ENCODE data around the gene PYGO1.
"Not testable (repeated sequence)": the region's sequence is repeated elsewhere in the genome, so short reads cannot be mapped to it uniquely, and the experiment has no call there.

The PYGO1 gene

DNA sequence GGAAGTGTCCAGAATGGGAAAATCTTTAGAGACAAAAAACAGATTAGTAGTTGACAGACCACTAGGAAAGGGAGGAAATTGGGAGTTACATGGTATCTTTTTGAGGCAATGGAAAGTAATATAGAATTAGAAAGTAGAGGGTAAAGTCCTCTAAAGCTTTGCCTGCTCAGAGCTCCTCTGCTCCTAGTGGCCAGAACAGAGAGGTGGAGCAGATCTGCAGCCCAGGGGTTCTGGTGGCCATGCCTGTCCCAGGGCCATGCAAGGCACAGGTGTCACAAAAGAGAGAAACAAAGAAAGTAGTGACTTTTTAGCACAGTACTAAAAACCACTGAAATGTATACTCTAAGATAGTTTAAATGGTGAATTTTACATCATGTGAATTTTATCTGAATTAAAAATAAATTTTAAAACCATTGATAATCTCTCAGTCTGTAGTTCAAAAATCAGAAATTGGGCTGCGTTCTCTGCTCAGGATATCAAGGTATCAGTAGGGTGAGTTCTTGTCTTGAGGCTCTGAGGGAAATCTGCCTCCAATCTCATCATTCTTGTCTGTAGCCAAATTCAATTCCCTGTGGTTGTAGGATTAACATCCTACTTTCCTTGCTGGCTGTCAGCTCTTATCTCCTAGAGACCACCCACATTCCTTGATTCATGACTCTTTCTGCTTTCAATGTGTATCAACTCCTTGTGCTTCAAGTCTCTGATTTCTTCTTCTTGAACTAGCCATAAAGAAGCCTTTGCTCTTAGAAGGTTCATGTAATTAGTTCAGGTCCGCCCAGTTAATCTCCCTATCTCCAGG, 23.6 kb downstream of the PYGO1 start:
- no peak for DNase-seq

DNA sequence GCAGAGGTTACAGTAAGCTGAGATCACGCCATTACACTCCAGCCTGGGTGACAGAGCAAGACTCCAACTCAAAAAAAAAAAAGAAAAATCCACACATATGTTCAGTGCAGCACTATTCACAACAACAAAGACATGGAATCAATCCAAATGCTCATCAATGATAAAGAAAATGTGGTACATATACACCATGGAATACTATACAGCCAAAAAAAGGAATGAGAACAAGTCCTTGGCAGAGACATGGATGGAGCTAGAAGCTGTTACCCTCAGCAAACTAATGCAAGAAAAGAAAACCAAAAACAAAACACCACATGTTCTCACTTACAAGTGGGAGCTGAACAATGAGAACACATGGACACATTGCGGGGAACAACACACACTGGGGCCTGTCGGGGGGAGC, 25.5 kb downstream of the PYGO1 start:
- DNase-seq: no peak

DNA sequence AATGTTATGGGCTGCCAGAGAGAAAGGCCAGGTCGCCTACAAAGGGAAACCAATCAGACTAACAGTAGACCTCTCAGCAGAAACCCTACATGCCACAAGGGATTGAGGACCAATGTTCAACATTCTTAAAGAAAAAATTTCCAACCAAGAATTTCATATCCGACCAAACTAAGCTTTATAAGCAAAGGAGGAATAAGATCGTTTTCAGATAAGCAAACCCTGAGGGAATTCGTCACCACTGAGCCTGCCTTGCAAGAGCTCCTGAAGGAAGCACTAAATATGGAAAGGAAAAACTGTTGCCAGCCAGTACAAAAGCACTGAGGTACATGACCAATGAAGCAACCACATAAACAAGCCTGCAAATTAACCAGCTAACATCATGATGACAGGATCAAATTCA, 33.1 kb downstream of the PYGO1 start:
- no peak for DNase-seq

DNA sequence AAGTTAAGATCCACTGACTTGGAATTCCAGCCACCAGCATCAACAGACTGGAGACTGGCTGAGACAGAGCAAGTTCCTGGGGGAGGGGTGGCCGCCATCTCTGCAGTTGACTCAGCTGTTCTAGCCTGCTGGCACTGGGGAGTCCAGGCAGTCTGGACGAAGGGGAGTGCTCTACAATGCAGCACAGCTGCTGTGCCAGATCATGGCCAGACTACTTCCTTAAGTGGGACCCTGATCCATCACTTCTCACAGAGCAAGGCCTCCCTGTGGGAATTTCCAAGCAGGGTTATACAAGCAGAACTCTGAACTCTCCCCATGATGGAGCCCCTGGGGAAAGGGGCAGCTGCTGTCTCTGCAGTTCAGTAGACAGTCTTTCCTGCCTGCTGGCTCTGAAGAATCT, 35.2 kb downstream of the PYGO1 start:
- DNase-seq: no peak

DNA sequence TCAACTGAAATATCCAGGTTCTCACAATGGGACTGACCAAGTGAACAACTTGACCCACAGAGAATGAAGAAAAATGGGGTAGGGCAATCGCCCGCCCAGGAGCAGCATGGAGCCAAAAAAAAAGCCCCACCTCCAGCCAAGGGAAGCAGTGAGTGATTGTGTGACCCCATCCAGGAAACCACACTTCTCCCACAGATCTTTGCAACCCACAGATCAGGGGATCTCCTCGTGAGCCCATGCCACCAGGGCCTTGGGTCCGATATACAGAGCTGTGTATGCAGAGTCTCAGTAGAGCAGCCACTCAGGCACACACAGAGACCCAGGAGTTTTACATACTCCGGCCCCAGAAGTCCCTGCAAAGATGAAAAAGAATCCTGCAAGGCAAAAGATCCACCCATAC, 35.7 kb downstream of the PYGO1 start:
- no peak for DNase-seq

DNA sequence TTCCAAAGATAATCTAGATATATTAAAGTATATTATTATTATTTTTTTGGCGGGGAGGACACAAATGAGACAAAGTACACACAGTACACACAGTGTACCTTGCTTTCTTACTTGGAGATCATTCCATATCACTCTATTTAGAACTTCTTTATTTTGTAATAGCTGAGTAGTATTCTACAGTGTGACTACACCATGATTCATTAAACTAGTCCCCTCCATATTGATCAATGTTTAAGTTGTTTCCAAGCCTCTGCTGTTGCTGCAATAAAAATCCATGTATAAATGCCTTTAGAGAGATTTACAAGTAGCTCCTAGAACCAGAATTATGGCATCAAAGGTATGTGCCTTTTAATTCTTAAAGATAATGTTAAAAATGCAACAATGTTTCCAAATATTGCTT, 38.8 kb downstream of the PYGO1 start:
- DNase-seq: no peak

DNA sequence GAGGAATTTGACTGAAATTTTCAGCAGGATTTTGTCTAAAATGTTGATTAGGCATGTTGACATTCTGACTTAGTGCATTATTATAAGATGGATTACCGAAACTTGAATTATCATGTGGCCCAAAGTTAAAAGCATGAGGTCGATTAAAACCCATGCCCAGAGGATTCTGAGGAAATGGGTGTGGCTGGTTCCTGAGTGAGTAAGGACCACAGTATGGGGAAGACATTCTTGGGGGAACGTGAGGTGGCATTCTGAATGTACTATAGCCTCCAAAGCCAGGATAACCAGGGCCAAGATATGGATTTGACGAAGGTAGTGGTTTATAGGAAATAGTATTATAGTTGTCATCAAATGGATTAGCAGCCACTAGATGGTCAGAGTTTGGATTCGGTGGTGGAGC, 41.4 kb downstream of the PYGO1 start:
- DNase-seq: no peak

DNA sequence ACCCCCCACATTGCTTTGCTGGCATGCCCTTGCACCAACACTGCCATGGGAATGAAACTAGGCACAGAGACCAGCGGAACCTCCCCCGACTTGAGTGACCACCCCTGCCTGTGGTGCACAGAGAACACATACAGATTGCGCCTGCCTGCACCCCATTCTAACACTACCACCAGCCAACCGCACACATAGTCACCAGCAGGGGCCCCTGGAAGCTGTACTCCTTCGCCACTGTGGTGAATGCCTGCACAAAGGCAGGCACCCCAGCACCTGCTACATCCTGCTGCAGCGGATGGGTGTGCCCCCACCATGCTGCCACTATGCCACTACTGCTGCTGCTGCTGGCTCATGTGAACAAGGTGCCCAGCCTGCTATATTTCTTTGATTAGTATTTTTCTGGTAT, 52.7 kb downstream of the PYGO1 start:
- DNase-seq: no peak

DNA sequence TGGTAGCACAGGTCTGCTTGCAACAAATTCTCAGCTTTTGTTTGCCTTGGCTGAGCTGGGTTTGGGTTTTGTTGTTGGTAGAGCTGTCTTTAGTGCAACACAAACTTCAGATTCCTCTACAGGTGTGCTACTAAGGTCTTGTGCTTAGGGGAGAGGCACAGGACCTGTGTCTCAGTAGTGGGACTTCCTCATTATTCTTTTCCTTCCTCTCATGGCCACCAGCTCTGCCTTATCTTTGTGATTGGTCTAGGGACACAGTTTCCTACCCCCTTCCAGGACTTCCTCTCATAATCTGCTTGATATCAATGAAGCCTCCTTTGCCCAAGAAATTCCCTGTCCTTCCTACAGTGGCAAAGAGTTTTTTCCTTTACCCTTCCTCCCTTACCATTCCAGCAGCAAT, 55.2 kb downstream of the PYGO1 start:
- no peak for DNase-seq

DNA sequence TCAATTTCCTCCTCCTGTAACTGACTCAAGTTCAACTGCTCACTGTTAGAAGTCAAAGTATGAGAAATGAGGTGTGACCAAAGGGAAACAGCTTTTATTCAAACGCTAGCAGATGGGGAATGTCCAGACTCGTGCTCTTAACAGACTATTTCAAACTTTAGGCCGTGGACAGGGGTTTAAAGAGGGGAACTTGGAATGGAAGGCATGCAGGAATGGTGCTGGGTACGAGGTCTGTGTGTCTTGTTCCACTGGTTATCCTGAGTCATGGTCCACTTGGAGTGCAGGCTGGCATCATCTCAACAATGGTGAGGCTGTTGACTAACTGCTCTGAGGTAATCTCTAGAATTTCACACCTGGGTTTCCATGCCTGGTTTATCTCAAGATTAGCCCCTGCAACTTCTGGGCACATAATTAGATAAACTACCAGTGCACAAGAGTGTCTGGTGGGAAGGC, 57.3 kb downstream of the PYGO1 start:
- DNase-seq: no peak

DNA sequence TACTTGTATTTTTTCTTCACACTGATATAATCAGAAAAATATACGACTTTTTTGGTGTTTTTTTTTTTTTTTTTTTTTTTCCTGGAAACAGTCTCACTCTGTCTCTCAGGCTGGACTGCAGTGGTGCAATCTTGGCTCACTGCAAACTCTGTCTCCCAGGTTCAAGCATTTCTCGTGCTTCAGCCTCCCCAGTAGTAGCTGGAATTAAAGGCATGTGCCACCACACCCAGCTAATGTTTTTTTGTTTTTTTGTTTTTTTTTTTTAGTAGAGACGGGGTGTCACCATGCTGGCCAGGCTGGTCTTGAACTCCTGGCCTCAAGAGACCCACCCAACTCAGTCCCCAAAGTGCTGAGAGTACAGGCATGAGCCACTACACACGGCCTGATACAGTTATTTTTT, 59.3 kb downstream of the PYGO1 start:
- DNase-seq: no peak

DNA sequence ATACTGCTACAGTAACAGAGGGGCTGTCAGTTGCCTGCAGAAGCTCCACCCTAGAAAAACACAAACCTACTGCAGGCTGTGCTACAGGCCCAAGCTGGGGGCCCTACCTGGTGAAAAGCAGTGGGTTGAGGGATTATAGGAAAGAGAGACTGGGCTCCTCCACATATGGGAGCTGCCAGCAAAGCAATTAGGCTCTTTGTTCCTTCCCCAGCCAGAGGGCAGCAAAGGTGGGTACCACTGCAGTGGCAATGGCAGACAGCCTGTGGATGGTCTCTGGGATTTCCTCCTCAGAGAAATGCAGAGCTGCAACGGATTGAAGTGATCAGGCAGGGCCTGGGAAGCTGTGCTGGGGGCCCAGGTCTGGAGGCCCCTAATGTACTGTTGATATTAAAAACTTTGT, 61.0 kb downstream of the PYGO1 start:
- no peak for DNase-seq

DNA sequence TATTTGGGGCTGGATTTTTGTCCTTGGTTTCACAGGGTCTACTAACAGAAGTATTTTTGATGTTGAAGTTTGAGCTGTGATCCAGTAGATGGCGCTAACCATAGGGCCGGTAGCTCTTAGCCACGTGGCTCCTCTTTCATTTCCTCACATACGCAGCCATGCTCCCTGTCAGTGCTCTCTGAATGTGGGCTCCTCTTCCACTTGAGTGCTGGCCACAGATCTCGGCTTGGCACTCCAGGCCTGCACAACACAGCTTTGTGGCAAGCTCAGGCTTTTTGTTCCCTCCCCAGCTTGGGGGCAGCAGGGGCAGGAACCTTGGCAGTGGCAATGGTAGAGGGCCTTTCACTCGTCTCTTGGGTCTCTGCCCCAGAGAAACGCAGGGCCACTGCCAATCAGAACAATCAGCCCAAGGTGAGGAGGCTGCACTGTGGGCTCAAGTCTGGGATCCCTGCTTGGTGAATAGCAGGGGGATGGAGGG, 61.5 kb downstream of the PYGO1 start:
- DNase-seq: no peak

DNA sequence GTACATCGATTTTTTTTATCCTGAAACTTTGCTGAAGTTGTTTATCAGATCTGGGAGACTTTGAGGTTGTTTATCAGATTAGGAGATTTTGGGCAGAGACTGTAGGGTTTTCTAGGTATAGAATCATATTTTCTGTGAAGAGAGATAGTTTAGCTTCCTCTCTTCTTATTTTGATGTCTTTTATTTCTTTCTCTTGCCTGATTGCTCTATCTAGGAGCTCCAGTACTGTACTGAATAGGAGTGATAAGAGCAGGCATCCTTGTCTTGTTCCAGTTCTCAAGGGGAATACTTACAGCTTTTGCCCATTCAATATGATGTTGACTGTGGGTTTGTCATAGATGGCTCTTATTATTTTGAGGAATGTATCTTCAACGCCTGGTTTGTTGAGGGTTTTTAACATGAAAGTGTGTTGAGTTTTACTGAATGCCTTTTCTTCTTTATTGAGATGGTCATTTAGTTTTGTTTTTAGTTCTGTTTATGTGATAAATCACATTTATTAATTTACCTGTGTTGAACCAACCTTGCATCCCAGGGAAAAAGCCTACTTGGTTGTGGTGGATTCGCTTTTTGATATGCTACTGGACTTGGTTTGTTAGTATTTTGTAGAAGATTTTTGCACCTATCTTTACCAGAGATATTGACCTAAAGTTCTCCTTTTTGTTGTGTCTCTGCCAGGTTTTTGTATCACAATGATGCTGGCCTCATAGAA, 65.2 kb downstream of the PYGO1 start:
- DNase-seq: no peak

DNA sequence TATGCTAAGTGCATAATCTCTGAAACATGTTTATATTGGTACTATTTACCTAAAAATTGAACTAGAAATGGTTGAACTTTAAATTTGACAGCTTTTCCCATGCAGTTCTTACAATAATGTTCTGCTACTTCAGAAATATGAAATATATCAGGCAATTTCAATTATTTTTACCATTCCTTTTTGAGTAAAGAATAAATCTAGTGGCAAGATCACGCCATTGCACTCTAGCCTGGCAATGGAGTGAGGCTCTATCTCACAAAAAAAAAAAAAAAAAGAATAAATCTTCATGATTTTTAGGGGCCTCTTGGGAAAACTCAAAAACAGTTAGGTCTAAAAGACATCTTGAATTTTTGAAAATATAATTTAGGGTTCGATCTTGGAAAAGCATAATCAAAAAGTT, 69.5 kb downstream of the PYGO1 start:
- no peak for DNase-seq

DNA sequence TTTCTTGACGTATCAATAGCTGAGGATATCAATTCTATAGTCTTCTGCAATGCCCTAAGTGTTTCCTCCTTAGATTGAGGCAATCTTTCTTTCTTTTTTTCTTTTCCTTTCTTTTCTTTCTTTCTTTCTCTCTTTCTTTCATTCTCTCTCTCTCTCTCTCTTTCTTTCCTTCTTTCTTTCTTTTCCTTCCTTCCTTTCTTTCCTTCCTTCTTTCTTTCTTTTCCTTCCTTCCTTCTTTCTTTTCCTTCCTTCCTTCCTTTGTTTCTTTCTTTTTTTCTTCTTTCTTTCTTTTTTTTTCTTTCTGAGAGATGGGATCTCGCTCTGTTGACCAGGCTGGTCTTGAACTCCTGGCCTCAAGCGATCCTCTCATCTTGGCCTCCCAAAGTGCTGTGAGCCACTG, 70.1 kb downstream of the PYGO1 start:
- no peak for DNase-seq

DNA sequence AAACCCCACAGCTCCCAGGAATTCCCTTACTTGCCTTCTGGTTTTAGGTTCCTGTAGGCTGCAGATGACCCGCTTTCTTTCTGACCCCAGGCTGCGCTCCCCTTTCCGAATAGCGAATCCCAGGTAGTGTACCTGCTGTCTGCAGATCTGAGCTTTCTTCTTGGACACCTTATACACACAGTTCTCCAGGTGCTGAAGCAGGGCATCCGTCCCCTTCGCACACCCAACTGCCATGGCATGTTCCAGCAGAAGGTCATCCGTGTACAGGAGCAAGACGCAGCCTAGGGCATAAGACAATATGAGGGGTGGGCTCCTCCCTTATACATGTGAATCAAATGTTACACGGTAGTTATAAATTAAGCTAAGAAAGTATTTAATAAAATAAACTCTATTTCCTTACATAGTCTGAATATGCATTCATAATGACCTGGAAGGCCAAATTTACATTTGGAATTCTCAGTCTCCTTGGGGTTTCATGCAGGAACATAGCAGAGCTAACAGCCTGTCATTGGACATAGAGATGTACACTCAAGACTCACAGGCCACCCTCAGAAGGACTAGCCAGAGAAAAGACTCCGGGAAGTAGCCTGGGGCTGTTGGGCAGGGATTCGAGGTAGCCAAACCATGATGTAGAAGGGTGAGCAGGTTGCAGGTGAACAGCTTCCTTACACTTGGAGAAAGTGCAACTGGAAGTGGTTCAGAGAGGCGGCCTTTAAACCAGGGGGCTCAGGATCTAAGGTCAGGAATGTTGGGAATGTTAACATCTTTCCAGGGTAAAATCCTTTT, 72.0 kb downstream of the PYGO1 start:
- no peak for DNase-seq

DNA sequence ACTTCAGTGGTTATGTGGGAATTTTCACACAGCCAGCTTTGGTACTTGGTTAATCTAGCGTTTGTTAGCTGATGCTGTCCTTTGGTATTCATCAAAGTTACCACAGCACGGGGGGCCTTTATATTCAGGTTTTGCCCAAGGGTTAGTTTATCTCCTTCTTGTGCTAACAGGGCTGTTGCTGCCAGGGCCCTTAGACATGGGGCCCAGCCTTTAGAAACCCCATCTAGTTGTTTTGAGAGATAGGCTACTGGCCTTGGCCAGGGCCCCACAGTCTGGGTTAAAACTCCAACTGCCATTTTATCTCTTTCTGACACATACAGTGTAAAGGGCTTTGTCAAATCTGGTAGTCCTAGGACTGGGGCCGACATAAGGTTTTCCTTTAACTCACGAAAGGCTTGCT, 72.7 kb downstream of the PYGO1 start:
- no peak for DNase-seq

DNA sequence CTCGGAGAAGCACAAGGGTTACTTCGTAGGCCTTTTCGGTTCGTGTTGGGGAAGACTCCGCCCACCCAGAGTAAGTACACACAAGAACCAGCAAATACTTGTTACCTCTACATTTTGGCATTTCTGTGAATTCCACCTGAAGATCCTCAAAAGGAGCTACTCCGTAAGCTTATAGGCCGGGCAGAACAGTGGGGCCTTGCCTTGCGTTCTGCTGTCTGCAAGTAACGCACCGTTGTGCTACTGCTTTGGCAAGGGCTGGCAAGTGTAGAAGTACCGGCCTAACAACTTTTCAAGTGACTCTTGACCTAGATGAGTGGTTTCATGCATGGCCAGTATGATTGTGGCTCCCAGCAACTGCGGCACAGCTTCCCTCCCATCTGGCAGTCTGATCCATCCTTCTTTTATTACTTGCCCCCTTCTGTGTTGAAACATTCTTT, 73.7 kb downstream of the PYGO1 start:
- no peak for DNase-seq

DNA sequence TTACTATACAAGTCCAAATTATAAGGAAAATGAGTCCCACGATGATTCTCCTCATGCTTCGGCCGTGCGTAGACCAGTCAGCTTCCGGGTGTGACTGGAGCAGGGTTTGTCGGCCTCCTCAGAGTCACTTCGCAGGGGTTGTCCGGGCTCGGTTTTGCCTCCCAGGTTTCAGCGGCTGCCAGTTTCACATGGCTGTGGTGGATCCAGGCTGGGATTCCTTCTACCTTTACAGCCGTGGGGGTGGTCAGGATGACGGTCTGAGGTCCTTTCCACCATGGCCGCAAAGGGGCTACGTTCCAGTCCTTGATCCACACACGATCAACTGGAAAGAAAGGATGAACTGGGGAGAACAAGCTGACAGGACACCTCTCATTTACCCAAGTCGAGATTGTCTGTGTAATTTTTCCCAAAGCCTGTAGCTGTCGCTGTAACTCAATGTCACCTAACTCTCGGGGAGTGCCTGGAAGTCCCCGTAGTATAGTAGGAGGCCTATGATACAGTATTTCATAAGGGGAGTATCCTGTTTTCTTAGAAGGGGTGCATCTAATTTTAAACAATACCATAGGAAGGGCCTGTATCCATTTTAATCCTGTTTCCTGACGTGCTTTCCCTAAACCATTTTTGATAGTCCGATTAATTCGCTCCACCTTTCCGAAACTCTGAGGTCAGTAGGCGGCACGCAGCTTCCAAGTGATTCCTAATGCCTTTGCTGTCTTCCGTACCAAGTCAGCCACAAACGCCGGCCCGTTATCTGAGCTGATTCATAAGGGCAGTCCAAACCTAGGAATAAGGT, 74.3 kb downstream of the PYGO1 start:
- DNase-seq: not testable (repeated sequence)

DNA sequence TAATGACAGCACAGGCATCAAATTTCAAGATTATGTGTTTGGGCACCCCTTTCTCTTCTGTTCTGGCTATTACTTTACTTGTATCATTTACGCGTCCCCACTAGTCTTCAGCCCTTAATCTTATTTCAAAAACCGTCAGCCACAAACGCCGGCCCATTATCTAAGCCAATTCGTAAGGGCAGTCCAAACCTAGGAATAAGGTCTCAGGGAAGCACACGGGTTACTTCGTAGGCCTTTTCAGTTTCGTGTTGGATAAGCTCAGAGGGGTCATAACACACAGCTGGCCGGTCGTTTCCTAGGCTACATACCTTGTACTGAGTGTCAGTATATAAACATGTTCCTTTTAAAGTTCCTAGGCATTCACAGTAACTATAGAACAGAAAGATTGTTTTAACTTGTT, 75.0 kb downstream of the PYGO1 start:
- no peak for DNase-seq

DNA sequence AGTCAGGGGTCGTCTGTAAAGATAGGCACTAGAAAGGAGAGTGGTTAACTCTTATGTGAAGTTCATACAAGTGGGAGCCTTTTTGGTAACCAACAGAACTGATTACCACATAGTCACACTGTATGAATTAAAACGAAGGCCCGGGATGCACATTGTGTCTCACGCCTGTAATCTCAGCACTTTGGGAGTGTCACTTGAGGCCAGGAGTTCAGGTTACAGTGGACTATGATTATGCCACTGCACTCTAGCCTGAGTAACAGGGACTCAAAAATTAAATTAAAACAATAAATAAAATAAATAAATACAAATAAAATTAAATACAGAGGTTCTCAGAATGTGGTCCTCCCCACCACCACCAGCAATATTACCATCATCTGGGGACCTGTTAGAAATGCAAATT, 80.6 kb downstream of the PYGO1 start:
- no peak for DNase-seq

DNA sequence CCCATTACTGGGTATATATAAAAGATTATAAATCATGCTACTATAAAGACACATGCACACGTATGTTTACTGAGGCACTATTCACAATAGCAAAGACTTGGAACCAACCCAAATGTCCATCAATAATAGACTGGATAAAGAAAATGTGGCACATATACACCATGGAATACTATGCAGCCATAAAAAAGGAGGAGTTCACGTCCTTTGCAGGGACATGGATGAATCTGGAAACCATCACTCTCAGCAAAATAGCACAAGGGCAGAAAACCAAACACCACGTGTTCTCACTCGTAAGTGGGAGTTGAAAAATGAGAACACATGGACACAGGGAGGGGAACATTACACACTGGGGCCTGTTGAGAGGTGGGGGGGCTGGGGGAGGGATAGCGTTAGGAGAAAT, 82.7 kb downstream of the PYGO1 start:
- DNase-seq: not testable (repeated sequence)

Data from activated CD4-positive, alpha-beta T cell treated with anti-CD3 and anti-CD28 coated beads, Interleukin-2, amount 50 U/mL, for 1 hour (primary cell).